Suprapubic skin (tissue), 3 donors: ENCODE results near the gene SOX8.

Experiments used
- EP300 ChIP-seq: sonication (generic); formaldehyde crosslinking; IDR thresholded peaks from one replicate; pipeline ENCODE4 v1.6.1; 2017; ENCODE audit warnings: antibody characterized with exemption
- POLR2A ChIP-seq, 2 donors: fragments of 450-650 bp; IDR thresholded peaks; one replicate each; pipeline ENCODE4 v1.6.1; 2017; ENCODE audit warnings: antibody characterized with exemption in 2 of 2, mild to moderate bottlenecking in 2 of 2, moderate library complexity in 2 of 2
- TF ChIP-seq, protein P1 (sequence below), 2 donors: fragments of 200-600 bp in 1 of 2; fragments of 450-650 bp in 1 of 2; sonication (generic) in 1 of 2; IDR thresholded peaks; one replicate each; pipeline ENCODE4 v1.5.1; 2016 to 2019; ENCODE audit warnings: antibody characterized with exemption in 2 of 2, mild to moderate bottlenecking in 1 of 2, moderate library complexity in 1 of 2

DNA sequence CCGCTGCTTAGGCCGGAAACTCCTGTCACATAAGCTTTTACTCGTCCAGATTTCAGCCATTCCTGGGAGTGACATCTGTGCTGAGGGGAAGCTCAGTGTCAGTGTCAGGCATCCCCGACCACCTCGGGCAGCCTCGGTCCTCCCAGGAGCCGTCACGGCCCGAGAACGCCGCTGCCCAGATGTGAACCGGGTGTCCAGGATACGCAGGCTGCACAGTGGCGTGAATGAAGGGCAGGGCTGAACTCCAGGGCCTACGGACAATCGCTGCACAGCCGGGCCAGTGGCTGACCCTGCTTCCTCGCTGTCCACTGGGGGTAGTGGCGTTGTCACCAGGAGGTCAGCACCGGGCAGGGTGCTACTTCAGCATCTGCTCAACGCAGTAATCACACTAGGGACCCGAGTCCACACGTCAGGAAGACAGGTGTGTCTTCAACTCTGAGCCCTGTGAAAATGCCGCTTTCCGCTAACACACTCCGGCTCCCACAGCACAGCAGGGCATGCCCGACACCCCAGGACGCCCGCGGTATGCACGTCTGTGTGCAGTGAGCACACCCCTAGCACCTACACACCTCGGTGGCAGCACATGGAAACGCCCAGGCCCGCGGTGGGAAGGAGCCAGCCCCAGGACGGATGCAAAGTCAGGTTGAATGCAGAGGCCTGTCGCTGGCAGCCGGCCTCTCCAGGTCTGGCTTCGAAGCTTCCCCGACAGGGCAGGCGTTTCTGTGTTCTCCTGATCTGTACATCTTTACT, 13.8 kb upstream of the SOX8 start:
- TF ChIP-seq, protein P1, sequence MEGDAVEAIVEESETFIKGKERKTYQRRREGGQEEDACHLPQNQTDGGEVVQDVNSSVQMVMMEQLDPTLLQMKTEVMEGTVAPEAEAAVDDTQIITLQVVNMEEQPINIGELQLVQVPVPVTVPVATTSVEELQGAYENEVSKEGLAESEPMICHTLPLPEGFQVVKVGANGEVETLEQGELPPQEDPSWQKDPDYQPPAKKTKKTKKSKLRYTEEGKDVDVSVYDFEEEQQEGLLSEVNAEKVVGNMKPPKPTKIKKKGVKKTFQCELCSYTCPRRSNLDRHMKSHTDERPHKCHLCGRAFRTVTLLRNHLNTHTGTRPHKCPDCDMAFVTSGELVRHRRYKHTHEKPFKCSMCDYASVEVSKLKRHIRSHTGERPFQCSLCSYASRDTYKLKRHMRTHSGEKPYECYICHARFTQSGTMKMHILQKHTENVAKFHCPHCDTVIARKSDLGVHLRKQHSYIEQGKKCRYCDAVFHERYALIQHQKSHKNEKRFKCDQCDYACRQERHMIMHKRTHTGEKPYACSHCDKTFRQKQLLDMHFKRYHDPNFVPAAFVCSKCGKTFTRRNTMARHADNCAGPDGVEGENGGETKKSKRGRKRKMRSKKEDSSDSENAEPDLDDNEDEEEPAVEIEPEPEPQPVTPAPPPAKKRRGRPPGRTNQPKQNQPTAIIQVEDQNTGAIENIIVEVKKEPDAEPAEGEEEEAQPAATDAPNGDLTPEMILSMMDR (IDR thresholded peaks at IDR 0.05): no peak
- no peak for TF ChIP-seq EP300
- no peak for TF ChIP-seq POLR2A (IDR thresholded peaks at IDR 0.05)
